ENCODE measurements around the gene YOD1.

DNA sequence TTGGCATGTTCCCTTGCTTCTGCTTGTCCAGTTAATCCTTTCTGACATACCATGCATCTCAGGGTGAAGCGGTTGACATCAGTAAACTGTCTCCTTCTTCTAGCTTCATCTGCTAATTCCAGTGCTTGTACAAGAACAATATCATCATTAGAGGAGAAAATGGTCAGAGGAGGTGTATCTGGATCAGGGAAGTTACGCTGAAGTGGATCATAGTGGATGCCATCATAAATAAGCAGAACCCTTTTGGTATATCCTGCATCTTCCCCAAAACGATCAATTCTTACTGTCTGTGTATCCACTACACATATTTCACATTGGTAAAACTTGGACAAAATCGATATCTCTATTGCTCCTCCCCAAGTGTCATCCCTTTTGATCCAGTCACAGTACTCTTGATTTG lies 2.0 kb downstream of the YOD1 start:
- TF ChIP-seq, protein P1, sequence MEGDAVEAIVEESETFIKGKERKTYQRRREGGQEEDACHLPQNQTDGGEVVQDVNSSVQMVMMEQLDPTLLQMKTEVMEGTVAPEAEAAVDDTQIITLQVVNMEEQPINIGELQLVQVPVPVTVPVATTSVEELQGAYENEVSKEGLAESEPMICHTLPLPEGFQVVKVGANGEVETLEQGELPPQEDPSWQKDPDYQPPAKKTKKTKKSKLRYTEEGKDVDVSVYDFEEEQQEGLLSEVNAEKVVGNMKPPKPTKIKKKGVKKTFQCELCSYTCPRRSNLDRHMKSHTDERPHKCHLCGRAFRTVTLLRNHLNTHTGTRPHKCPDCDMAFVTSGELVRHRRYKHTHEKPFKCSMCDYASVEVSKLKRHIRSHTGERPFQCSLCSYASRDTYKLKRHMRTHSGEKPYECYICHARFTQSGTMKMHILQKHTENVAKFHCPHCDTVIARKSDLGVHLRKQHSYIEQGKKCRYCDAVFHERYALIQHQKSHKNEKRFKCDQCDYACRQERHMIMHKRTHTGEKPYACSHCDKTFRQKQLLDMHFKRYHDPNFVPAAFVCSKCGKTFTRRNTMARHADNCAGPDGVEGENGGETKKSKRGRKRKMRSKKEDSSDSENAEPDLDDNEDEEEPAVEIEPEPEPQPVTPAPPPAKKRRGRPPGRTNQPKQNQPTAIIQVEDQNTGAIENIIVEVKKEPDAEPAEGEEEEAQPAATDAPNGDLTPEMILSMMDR (IDR thresholded peaks at IDR 0.05; ENCODE audit: low read depth, low read length, poor library complexity, severe bottlenecking): no peak
- no peak for TF ChIP-seq EZH2phosphoT487 (IDR thresholded peaks at IDR 0.05; ENCODE audit: borderline replicate concordance, low read length)

Measured in DOHH2 (cell line).